Kidney tubule cell (primary cell): ENCODE data around the gene CTTNBP2.

Experiments
- DNase-seq: peaks from one replicate; pipeline ENCODE4 v3.0.0-alpha.2; 2018; ENCODE audit warnings: low spot score

CTTNBP2 gene

DNA sequence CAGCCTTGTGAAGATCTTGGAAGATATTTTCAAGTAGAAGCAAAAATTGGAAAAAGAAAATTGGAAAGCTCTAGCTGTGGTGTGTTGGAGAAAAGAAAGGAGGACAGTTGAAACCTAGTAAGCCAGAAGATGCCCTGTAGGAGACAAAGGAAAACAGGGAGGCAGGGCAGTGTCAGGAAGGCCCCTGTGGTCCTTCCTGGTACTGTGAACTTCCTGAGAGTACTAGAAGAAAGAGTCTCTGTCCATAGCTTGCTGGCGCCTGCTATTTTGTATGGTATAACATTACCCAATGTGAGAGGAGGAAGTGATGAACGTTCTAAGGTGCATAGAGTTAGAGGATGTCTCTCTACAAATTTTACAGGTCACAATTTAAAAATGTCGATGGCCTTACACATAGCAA is 183.1 kb downstream of the CTTNBP2 start:
- DNase-seq = no peak

DNA sequence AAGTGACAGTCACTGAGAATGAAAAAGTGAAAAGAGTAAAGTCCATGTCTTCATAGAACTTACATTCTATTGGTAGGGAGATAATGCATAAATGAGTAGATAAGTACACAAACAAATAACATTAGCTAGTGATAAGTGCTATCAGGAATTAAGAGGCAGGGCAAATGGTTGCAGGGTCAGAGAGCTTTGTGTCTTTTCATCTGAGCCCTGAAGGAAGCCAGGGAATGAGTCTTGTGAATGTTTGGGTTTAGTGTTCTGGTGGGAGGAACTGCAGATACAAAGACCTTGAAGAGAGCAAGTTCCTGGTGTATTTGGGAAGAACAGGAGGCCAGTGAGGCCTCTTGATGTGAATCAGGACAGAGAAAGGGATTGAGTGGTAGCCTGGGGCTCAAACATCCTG is 183.8 kb downstream of the CTTNBP2 start:
- DNase-seq = no peak

- peak; percentile 25 for DNase-seq
These were observed 185.1 kb downstream of the CTTNBP2 start for GRCh38 chr7:117688126-117688525.

DNA sequence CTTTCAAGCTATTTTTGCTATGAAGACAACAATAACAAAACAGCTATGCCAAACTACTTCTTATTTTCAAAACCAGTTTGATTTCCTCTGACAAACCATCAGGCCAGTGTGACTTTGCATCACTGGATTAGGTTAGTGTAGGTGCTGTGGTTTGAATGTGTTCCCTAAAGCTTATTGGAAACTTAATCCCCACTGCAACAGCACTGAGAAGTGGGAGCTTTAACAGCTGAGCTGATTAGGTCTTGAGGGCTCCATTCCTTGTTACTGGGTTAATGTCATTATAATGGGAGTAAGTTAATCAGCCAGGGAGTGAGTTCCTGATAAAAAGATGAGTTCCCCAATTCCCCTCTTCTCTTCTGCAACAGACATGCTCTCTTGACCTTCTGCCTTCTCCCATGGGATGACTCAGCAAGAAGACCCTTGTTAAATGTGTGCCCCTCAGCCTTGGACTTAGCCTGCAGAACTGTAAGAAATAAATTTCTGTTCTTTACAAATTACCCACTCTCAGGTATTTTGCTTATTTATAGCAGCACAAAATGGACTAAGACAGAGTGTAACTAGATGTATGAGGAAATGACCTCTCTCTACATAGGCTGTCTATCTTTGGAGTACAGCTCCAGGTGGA is 186.8 kb downstream of the CTTNBP2 start:
- no peak for DNase-seq

DNA sequence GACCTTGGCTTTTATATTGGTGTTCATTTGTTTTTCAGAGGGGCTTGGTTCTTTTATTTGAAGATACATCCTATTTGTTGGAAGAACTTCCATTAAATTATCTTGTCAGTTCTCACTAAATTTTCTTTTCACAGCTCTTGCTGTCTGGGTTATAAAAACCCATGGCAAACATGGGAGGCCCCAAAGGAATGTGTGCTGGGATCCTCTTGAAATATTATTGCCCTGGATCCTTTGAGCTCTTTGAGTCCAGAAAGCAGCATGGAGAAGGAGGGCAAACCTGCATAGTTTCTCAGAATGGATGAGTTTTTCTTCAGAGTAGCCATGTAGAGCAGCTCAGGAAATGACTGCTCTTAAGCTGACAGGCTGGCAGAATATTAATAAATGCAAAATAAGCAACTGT is 187.4 kb downstream of the CTTNBP2 start:
- DNase-seq = no peak

- no peak for DNase-seq
These were observed 189.6 kb downstream of the CTTNBP2 start for GRCh38 chr7:117683430-117684175.

DNA sequence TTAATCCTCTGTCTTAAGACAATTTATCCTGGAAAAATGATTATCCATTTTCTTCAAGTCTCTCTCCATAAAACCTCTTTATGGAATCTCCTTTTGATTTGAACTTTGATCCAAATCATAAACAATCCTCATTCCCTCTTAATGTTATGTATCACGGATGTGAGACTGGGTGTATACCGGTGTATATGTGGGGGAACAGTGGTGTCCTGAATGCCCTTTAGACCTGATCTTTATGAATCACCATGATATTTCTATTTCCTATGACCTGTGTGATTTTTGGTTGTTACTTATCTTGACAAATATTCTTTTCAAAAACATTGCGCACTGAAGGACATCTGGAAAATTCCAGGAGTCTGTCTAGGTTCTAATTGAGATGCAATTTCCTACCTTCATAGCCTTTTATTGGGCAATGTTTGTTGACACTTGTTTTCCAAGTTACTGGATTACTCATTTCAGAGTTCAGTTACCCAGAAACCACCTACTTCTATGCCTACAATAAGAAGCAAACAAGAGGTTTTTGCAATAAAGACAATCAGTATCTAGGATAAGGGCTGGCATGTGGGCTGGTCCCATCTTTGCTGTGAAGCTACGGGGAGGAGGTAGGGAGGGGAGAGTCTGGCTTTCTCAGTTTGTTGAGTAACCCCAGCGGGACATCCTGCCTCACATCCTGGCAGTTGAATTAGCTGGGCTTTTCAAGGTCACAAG is 190.4 kb downstream of the CTTNBP2 start:
- DNase-seq = peak; percentile 60

GRCh38 chr7:117679120-117679519 is 194.1 kb downstream of the CTTNBP2 start:
- DNase-seq = no peak

- no peak for DNase-seq
These were observed 197.5 kb downstream of the CTTNBP2 start for GRCh38 chr7:117675497-117676435.

DNA sequence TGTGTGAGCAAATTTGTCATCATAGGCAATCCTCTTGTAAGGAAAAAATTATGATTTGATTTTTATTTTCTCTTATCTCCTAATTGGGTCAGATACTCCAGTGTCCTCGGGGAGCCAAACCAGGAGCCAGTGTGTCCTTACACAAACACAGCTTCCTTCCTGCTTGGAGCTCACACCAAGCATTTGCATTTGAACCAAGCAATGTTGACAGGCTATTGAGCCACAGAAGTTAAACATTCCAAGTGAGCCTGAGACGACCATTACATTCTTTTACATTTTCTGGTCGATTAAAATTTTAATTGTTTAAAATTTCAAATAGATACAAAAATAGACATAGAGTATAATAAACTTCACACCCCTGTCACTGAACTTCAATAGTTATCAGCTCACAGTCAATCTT is 198.6 kb downstream of the CTTNBP2 start:
- DNase-seq = no peak

DNA sequence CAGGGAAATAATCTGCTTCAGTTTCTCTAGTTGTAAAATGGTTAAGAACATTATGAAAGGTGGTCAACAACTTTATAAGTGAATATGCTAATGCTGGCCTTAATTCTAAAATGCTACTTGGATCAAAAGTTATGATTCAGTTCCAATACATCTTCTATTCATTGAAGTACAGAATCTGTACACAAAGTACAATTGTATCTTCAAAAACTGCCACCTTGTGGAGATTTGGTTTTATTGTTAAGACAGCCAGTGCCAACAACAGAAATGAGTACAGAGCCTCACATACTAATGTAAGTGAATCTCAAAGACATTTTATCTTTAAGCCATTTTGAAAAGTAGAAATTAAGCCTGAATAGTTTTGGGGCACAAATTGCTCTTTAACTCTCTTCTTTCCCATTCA is 199.4 kb downstream of the CTTNBP2 start:
- DNase-seq = peak; percentile 63

GRCh38 chr7:117673367-117673766 is 199.9 kb downstream of the CTTNBP2 start:
- peak; percentile 53 for DNase-seq

DNA sequence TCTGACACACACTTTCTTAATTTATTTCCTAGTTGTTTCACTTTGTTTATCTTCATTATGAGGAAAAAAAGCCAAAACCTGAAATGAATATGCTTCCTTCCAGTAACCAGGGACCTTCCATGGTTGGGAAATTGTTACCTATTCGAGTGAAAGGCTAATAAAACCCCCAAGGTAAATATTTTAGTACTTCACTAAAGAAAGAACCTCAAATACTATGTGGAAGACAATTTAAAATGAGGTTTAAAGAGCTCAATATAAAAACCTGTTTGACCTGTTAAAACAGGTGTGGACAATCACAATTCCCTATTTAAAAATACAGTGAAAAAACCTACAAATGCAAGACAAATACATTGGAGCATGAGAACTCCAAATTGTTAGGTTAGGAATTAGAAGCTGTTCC is 200.8 kb downstream of the CTTNBP2 start:
- DNase-seq = no peak

- no peak for DNase-seq
These were observed 203.4 kb downstream of the CTTNBP2 start for GRCh38 chr7:117669818-117670217.

GRCh38 chr7:117667456-117667855 is 205.8 kb downstream of the CTTNBP2 start:
- DNase-seq = no peak

DNA sequence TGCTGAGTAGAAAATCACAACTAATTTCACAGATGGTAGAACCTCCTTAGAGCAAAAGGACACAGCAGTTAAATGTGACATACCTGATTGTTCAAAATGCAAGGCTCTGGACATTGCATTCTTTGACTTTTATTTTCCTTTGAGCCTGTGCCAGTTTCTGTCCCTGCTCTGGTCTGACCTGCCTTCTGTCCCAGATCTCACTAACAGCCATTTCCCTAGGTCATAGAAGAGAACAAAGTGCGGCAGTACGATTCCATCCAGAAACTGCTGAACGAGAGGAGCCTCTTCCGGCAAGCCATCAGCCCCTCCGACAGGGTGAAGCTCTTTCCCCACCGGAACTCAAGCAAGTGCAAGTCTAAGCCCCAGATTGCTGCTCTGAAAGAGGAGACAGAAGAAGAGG is 206.6 kb downstream of the CTTNBP2 start:
- DNase-seq = no peak

- peak; percentile 84 for DNase-seq
These were observed 207.2 kb downstream of the CTTNBP2 start for GRCh38 chr7:117666031-117666430.

GRCh38 chr7:117665368-117665767 is 207.9 kb downstream of the CTTNBP2 start:
- DNase-seq = no peak

DNA sequence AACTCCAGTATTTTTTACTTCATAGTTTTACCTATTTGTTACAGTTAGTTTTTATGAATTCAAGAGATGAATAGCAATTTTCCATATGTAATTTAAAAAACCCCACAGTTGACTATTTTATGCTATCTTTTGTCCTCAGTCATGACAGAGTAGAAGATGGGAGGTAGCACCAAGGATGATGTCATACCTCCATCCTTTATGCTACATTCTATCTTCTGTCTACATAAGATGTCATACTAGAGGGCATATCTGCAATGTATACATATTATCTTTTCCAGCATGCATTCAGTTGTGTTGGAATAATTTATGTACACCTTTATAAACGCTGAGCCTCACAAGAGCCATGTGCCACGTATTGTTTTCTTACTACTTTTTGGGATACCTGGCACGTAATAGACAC is 209.2 kb downstream of the CTTNBP2 start:
- DNase-seq = no peak

- no peak for DNase-seq
These were observed 211.9 kb downstream of the CTTNBP2 start for GRCh38 chr7:117661328-117661727.
